PFSK-1 (cell line): Measurements from ENCODE around the gene NKPD1.

Source experiments
- FOXP2 ChIP-seq: optimal IDR thresholded peaks from 2 replicates; pipeline ENCODE3; 2011; ENCODE audit warnings: borderline replicate concordance, control low read depth, inconsistent platforms; ENCODE audit not compliant: insufficient read depth; ENCODE audit errors: extremely low read length, extremely low read depth
- POLR2AphosphoS5 ChIP-seq: IDR thresholded peaks from 2 replicates; pipeline ENCODE4 v1.6.1; 2012; ENCODE audit warnings: low read depth, mild to moderate bottlenecking, control low read depth, low read length, moderate library complexity
- REST ChIP-seq, 2 experiments: IDR thresholded peaks; 2 replicates each; pipeline versions ENCODE4 v1.6.1 to v1.8.0; 2011 to 2012; ENCODE audit warnings: low read depth in 2 of 2, low read length in 2 of 2, control low read depth in 1 of 2, inconsistent platforms in 1 of 2, mild to moderate bottlenecking in 1 of 2, moderate library complexity in 1 of 2; ENCODE audit not compliant: insufficient read depth in 1 of 2
- SIN3A ChIP-seq: IDR thresholded peaks from 2 replicates; pipeline ENCODE4 v1.6.1; 2012; ENCODE audit warnings: mild to moderate bottlenecking, low read length, moderate library complexity, borderline replicate concordance; ENCODE audit not compliant: insufficient read depth
- TAF1 ChIP-seq: IDR thresholded peaks from 2 replicates; pipeline ENCODE4 v1.6.1; 2012; ENCODE audit warnings: low read length, control low read depth, borderline replicate concordance; ENCODE audit not compliant: insufficient read depth

The NKPD1 gene

GRCh38 chr19:45179072-45179891 is 18.5 kb upstream of the NKPD1 start:
- no peak for TF ChIP-seq REST (IDR thresholded peaks at IDR 0.05; ENCODE audit: insufficient read depth in 1 of 2, low read depth in 2 of 2, low read length in 2 of 2)

- TF ChIP-seq SIN3A (peak; percentile 88), TAF1 (no peak), POLR2AphosphoS5 (peak; percentile 73; the same call in 1 of the 2 replicates), FOXP2 (peak; percentile 75), REST (IDR thresholded peaks at IDR 0.05; ENCODE audit: insufficient read depth in 1 of 2, low read depth in 2 of 2, low read length in 2 of 2) (no peak)
Measured at GRCh38 chr19:45178262-45179071, 17.7 kb upstream of the NKPD1 start, which contains the start of gene BLOC1S3. Gene BLOC1S3, plus strand, starts transcription at chr19:45178784. Its CDS starts 513 bp downstream, at chr19:45179297.

GRCh38 chr19:45177817-45178261 is 17.1 kb upstream of the NKPD1 start, which contains the start of gene TRAPPC6A:
Gene TRAPPC6A, minus strand, starts transcription at chr19:45178237. Its CDS starts 19 bp downstream, at chr19:45178218.
- TF ChIP-seq TAF1: peak; percentile 36; the same call in 1 of the 2 replicates
- TF ChIP-seq FOXP2: no peak

- no peak for TF ChIP-seq POLR2AphosphoS5
- no peak for TF ChIP-seq SIN3A
- no peak for TF ChIP-seq REST (IDR thresholded peaks at IDR 0.05; ENCODE audit: insufficient read depth in 1 of 2, low read depth in 2 of 2, low read length in 2 of 2)
- TF ChIP-seq FOXP2: no peak
- no peak for TF ChIP-seq TAF1
Measured at GRCh38 chr19:45175515-45176345, 14.9 kb upstream of the NKPD1 start.

GRCh38 chr19:45173816-45174215 is 13.0 kb upstream of the NKPD1 start:
- TF ChIP-seq FOXP2 (no peak), REST (IDR thresholded peaks at IDR 0.05; ENCODE audit: insufficient read depth in 1 of 2, low read depth in 2 of 2, low read length in 2 of 2) (no peak), SIN3A (no peak), TAF1 (no peak), POLR2AphosphoS5 (no peak)
